IMR-90 (cell line): Measurements from ENCODE around the gene ATG12. TPM values are rescaled to one million over a fixed set of nuclear protein-coding genes. Genes with fewer than 3 reads are reported as not detected.

Source experiments
- ATAC-seq: fragments of 200-7000 bp; cut with Tn5 transposase; 2 replicates; pipeline ENCODE4 v1.9.1; 2020; ENCODE audit warnings: low read depth, mild to moderate bottlenecking, moderate library complexity
- BruUV-seq: library from RNA; stranded (reverse); fragments of 400-500 nt; replicated peaks from 2 replicates; lab custom pipeline; 2021; lab: Mats Ljungman, UMichigan
- CTCF ChIA-PET: fragments of 300-600 bp; formaldehyde crosslinking; extraction: SDS; loops from one replicate; lab custom pipeline; 2021; ENCODE audit warnings: antibody characterized with exemption; lab: Yijun Ruan, JAX
- POLR2A ChIA-PET: fragments of 300-600 bp; sonication (Branson Sonifier 250); formaldehyde crosslinking; loops from one replicate; lab custom pipeline; 2022; ENCODE audit warnings: antibody characterized with exemption; ENCODE audit not compliant: unreplicated experiment; lab: Charles Lee
- DNase-seq: peaks from one replicate; pipeline ENCODE4 v3.0.0; 2013
- H2AFZ ChIP-seq: replicated peaks from 2 replicates; pipeline ENCODE3; 2013; ENCODE audit warnings: low read length, mild to moderate bottlenecking; ENCODE audit not compliant: poor library complexity
- H2AK5ac ChIP-seq: 2 replicates; pipeline ENCODE4 v1.6.1; 2013; ENCODE audit warnings: low read depth, low read length, inconsistent platforms
- H2AK9ac ChIP-seq: replicated peaks from 2 replicates; pipeline ENCODE3; 2013; ENCODE audit warnings: mild to moderate bottlenecking, low read depth, low read length, moderate library complexity; ENCODE audit not compliant: poor library complexity
- H2BK120ac ChIP-seq: 2 replicates; pipeline ENCODE4 v1.6.1; 2013; ENCODE audit warnings: low read depth, low read length, inconsistent platforms
- H2BK15ac ChIP-seq: 3 replicates; pipeline ENCODE4 v1.6.1; 2013; ENCODE audit warnings: low read depth, low read length, inconsistent platforms
- H2BK20ac ChIP-seq: 2 replicates; pipeline ENCODE4 v1.6.1; 2013; ENCODE audit warnings: low read depth, mild to moderate bottlenecking, inconsistent platforms, low read length, moderate library complexity
- H2BK5ac ChIP-seq: 2 replicates; pipeline ENCODE4 v1.6.1; 2013; ENCODE audit warnings: mild to moderate bottlenecking, low read depth, low read length, inconsistent platforms; ENCODE audit not compliant: poor library complexity, severe bottlenecking
- H3K14ac ChIP-seq: replicated peaks from 2 replicates; pipeline ENCODE4 v1.6.1; 2013; ENCODE audit warnings: low read depth, low read length, inconsistent platforms
- H3K18ac ChIP-seq: 2 replicates; pipeline ENCODE4 v1.6.1; 2013; ENCODE audit warnings: low read depth, low read length, control low read depth
- H3K23ac ChIP-seq: 2 replicates; pipeline ENCODE4 v1.6.1; 2013; ENCODE audit warnings: low read depth, low read length, inconsistent platforms
- H3K27ac ChIP-seq: 2 replicates; pipeline ENCODE4 v1.5.1; 2013; ENCODE audit warnings: mild to moderate bottlenecking, control low read depth, low read length; ENCODE audit not compliant: insufficient read depth
- H3K27me3 ChIP-seq: 2 replicates; pipeline ENCODE4 v1.6.1; 2013; ENCODE audit warnings: low read length; ENCODE audit not compliant: control insufficient read depth, insufficient read depth
- H3K36me3 ChIP-seq: 2 replicates; pipeline ENCODE4 v1.6.1; 2013; ENCODE audit warnings: low read length, mixed read lengths; ENCODE audit not compliant: control insufficient read depth, insufficient read depth
- H3K4ac ChIP-seq: 2 replicates; pipeline ENCODE4 v1.6.1; 2013; ENCODE audit warnings: low read depth, low read length, inconsistent platforms
- H3K4me1 ChIP-seq: 2 replicates; pipeline ENCODE4 v1.6.1; 2013; ENCODE audit warnings: low read length, mixed read lengths; ENCODE audit not compliant: control insufficient read depth, insufficient read depth
- H3K4me2 ChIP-seq: 2 replicates; pipeline ENCODE4 v1.6.1; 2013; ENCODE audit warnings: low read depth, mild to moderate bottlenecking, control low read depth, low read length, moderate library complexity
- H3K4me3 ChIP-seq: 2 replicates; pipeline ENCODE4 v1.5.1; 2013; ENCODE audit warnings: low read depth, mild to moderate bottlenecking, control low read depth, low read length, moderate library complexity; ENCODE audit not compliant: insufficient read depth
- H3K56ac ChIP-seq: 2 replicates; pipeline ENCODE4 v1.6.1; 2013; ENCODE audit warnings: low read length, inconsistent platforms; ENCODE audit not compliant: insufficient read depth; ENCODE audit errors: extremely low read depth
- H3K79me1 ChIP-seq, 2 experiments: 2 replicates each; pipeline ENCODE4 v1.6.1; 2013; ENCODE audit warnings: low read length in 2 of 2, inconsistent platforms in 1 of 2, low read depth in 1 of 2
- H3K9ac ChIP-seq: 2 replicates; pipeline ENCODE4 v1.6.1; 2013; ENCODE audit warnings: low read depth, low read length, control low read depth
- H3K9me1 ChIP-seq: 2 replicates; pipeline ENCODE4 v1.6.1; 2013; ENCODE audit warnings: low read length, inconsistent platforms; ENCODE audit not compliant: insufficient read depth
- H3K9me3 ChIP-seq: 2 replicates; pipeline ENCODE4 v1.6.1; 2013; ENCODE audit warnings: low read length; ENCODE audit not compliant: control insufficient read depth, insufficient read depth
- H4K20me1 ChIP-seq: 2 replicates; pipeline ENCODE4 v1.6.1; 2013; ENCODE audit warnings: low read length, inconsistent platforms; ENCODE audit not compliant: insufficient read depth
- H4K5ac ChIP-seq: 2 replicates; pipeline ENCODE4 v1.6.1; 2013; ENCODE audit warnings: mild to moderate bottlenecking, low read depth, low read length, control low read depth
- H4K8ac ChIP-seq, 2 experiments: 2 replicates each; pipeline ENCODE4 v1.6.1; 2013; ENCODE audit warnings: low read depth in 2 of 2, low read length in 2 of 2, control low read depth in 1 of 2, inconsistent platforms in 1 of 2
- H4K91ac ChIP-seq: 2 replicates; pipeline ENCODE4 v1.6.1; 2013; ENCODE audit warnings: low read depth, low read length, inconsistent platforms; ENCODE audit not compliant: insufficient read depth
- BHLHE40 ChIP-seq: fragments of 150-350 bp; IDR thresholded peaks from 2 replicates; pipeline ENCODE4 v1.6.1; 2016; ENCODE audit warnings: mild to moderate bottlenecking, low read depth, low read length
- CEBPB ChIP-seq: IDR thresholded peaks from 2 replicates; pipeline ENCODE4 v1.6.1; 2012; ENCODE audit warnings: low read depth, low read length, improper control_type of control experiment
- CHD1 ChIP-seq: IDR thresholded peaks from 2 replicates; pipeline ENCODE4 v1.6.1; 2012; ENCODE audit warnings: low read depth, low read length, improper control_type of control experiment
- FOS ChIP-seq: fragments of 150-350 bp; IDR thresholded peaks from 2 replicates; pipeline ENCODE4 v1.6.1; 2016; ENCODE audit warnings: low read depth, low read length
- MAFK ChIP-seq: IDR thresholded peaks from 2 replicates; pipeline ENCODE4 v1.6.1; 2012; ENCODE audit warnings: low read depth, low read length, improper control_type of control experiment
- MAZ ChIP-seq: IDR thresholded peaks from 2 replicates; pipeline ENCODE4 v1.6.1; 2012; ENCODE audit warnings: low read depth, mild to moderate bottlenecking, low read length, improper control_type of control experiment, moderate library complexity, borderline replicate concordance
- MXI1 ChIP-seq: IDR thresholded peaks from 2 replicates; pipeline ENCODE4 v1.6.1; 2012; ENCODE audit warnings: low read depth, mild to moderate bottlenecking, low read length, moderate library complexity, borderline replicate concordance
- NFE2L2 ChIP-seq: fragments of 150-350 bp; IDR thresholded peaks from 2 replicates; pipeline ENCODE4 v1.6.1; 2016; ENCODE audit warnings: low read depth, mild to moderate bottlenecking, low read length
- POLR2A ChIP-seq: IDR thresholded peaks from 2 replicates; pipeline ENCODE4 v1.6.1; 2012; ENCODE audit warnings: mild to moderate bottlenecking, low read depth, low read length
- RAD21 ChIP-seq: IDR thresholded peaks from 2 replicates; pipeline ENCODE4 v1.6.1; 2012; ENCODE audit warnings: low read length, improper control_type of control experiment
- RCOR1 ChIP-seq: IDR thresholded peaks from 2 replicates; pipeline ENCODE4 v1.6.1; 2012; ENCODE audit warnings: mild to moderate bottlenecking, low read length, improper control_type of control experiment; ENCODE audit not compliant: insufficient replicate concordance
- RFX5 ChIP-seq: IDR thresholded peaks from 2 replicates; pipeline ENCODE4 v1.8.0; 2012; ENCODE audit warnings: low read depth, mild to moderate bottlenecking, low read length, moderate library complexity
- SMC3 ChIP-seq: fragments of 150-350 bp; IDR thresholded peaks from 2 replicates; pipeline ENCODE4 v1.6.1; 2016; ENCODE audit warnings: low read depth, mild to moderate bottlenecking, antibody characterized with exemption, low read length, moderate library complexity
- WGBS, 2 experiments: methylation state at CpG; one replicate each; pipeline versions ENCODE4 v1.1.5 to v1.1.7; 2013; ENCODE audit warnings: missing lambda C conversion rate in 2 of 2; ENCODE audit not compliant: insufficient read length in 1 of 2; ENCODE audit errors: extremely low coverage in 2 of 2; 5-methylcytosine and 5-hydroxymethylcytosine counted together
- dilution Hi-C: fragments of 300-500 bp; cut with HindIII; formaldehyde crosslinking; loops from one replicate; pipeline ENCODE4 v1.14.3; 2018; ENCODE audit warnings: low sequenced_read_pairs; ENCODE audit not compliant: unreplicated experiment
- in situ Hi-C: fragments of 300-500 bp; cut with MboI; formaldehyde crosslinking; loops from 3 replicates; pipeline ENCODE4 v1.14.3; 2019; ENCODE audit warnings: low sequenced_read_pairs, inconsistent platforms, mixed read lengths
- intact Hi-C: fragments of 100-400 bp; cut with micrococcal nuclease; formaldehyde crosslinking; loops from 2 replicates; pipeline ENCODE4 v1.10.0; 2022
- polyA plus RNA-seq, 3 experiments: library from polyadenylated mRNA; depleted of rRNA; stranded (reverse); fragments of >200 nt; gene quantifications; 2 replicates each; pipeline ENCODE4 v1.2.3, GENCODE V29; 2012; ENCODE audit warnings: low replicate concordance in 1 of 3
- total RNA-seq: library from RNA; depleted of rRNA; stranded (reverse); fragments of >200 nt; gene quantifications from 2 replicates; pipeline ENCODE4 v1.2.3, GENCODE V29; 2012
- TF ChIP-seq, protein P1 (sequence below): fragments of 150-350 bp; IDR thresholded peaks from 2 replicates; pipeline ENCODE4 v1.6.1; 2016; ENCODE audit warnings: low read depth, mild to moderate bottlenecking, low read length, moderate library complexity, borderline replicate concordance
- TF ChIP-seq, protein P2 (sequence below): conservative IDR thresholded peaks from 2 replicates; pipeline ENCODE4 v1.5.1; 2012; ENCODE audit warnings: mild to moderate bottlenecking, low read depth, low read length, improper control_type of control experiment
- TF ChIP-seq, protein P3 (sequence below): fragments of 150-350 bp; IDR thresholded peaks from 2 replicates; pipeline ENCODE4 v1.6.1; 2017; ENCODE audit warnings: mild to moderate bottlenecking, antibody characterized with exemption, low read length, low read depth

The ATG12 gene
- total and polyA plus RNA-seq, 2 of the 4 experiments (the other 2 are of a cell fraction): 68.0 to 95.7 TPM

DNA sequence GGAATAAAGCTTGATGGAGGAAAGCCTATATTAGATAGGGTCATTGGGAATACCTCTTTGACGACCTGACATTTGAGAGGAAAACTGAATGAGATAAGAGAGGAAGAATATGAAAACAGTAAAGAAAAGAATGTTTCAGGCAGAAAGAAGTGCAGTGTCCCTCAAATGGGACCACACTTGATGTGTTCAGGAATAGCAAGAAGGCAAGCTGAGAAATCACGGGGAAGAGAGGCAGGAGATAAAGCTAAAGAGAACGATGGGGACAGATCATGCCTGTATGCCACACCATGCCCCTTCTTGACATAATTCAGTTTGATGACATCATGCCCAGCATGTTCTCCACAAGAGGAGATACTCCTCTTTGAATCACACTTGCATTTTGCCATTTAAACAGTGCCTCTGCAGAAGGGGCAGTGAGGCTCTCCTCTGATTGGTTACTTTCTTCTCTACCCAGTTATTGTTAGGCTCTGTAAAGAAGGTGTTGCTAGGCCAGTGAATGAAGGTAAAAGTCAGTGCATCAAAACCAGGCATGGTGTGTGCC is 8.0 kb upstream of the ATG12 start:
- H3K56ac ChIP-seq: no peak overlapping the region
- H4K8ac ChIP-seq: no peak overlapping the region
- H3K9ac ChIP-seq: no peak overlapping the region
- intact Hi-C loops (no loop called here), in situ Hi-C loops (loop anchor here (25.0 kb wide), 1 partner anchor 562 kb away; the partner anchor contains the start of gene CCDC112), dilution Hi-C loops (no loop called here)
- H2BK5ac ChIP-seq: no peak overlapping the region
- peaks cover 25 to 54% of the 10 kb centered on the region in 2 experiments for H3K79me1 ChIP-seq
- peaks cover 5% of the 10 kb centered on the region; the same call in 1 of the 2 replicates for H3K4me1 ChIP-seq
- WGBS, 2 experiments: 88% methylated on average over 3 of the region's 3 CpGs; no CpG with 5 or more reads in 1 of the 2 experiments
- H3K27ac ChIP-seq: no peak overlapping the region
- peaks cover 48% of the 10 kb centered on the region for H4K20me1 ChIP-seq
- H2AK5ac ChIP-seq: no peak overlapping the region
- no peak overlapping the region for H2BK120ac ChIP-seq
- no TSS peak for BruUV-seq
- DNase-seq (no peak), ATAC-seq (no peak)
- no peaks in the 10 kb centered on the region for H3K27me3 ChIP-seq
- ChIA-PET POLR2A (no interaction called here), CTCF (no interaction called here)
- H3K4me2 ChIP-seq: no peak overlapping the region
- H2BK20ac ChIP-seq: no peak overlapping the region
- no peak overlapping the region for H3K4ac ChIP-seq
- no peaks in the 10 kb centered on the region for H3K36me3 ChIP-seq
- H2AFZ ChIP-seq: no peak overlapping the region
- H2BK15ac ChIP-seq: no peak overlapping the region
- H2AK9ac ChIP-seq: no peak overlapping the region
- TF ChIP-seq RCOR1 (no peak), FOS (no peak), MAFK (no peak), SMC3 (no peak), RFX5 (no peak), RAD21 (no peak), MXI1 (no peak), NFE2L2 (no peak), BHLHE40 (no peak), POLR2A (no peak), MAZ (no peak), CEBPB (no peak), CHD1 (no peak)
- TF ChIP-seq, protein P1, sequence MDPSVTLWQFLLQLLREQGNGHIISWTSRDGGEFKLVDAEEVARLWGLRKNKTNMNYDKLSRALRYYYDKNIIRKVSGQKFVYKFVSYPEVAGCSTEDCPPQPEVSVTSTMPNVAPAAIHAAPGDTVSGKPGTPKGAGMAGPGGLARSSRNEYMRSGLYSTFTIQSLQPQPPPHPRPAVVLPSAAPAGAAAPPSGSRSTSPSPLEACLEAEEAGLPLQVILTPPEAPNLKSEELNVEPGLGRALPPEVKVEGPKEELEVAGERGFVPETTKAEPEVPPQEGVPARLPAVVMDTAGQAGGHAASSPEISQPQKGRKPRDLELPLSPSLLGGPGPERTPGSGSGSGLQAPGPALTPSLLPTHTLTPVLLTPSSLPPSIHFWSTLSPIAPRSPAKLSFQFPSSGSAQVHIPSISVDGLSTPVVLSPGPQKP: no peak
- TF ChIP-seq, protein P2, sequence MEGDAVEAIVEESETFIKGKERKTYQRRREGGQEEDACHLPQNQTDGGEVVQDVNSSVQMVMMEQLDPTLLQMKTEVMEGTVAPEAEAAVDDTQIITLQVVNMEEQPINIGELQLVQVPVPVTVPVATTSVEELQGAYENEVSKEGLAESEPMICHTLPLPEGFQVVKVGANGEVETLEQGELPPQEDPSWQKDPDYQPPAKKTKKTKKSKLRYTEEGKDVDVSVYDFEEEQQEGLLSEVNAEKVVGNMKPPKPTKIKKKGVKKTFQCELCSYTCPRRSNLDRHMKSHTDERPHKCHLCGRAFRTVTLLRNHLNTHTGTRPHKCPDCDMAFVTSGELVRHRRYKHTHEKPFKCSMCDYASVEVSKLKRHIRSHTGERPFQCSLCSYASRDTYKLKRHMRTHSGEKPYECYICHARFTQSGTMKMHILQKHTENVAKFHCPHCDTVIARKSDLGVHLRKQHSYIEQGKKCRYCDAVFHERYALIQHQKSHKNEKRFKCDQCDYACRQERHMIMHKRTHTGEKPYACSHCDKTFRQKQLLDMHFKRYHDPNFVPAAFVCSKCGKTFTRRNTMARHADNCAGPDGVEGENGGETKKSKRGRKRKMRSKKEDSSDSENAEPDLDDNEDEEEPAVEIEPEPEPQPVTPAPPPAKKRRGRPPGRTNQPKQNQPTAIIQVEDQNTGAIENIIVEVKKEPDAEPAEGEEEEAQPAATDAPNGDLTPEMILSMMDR: no peak
- TF ChIP-seq, protein P3, sequence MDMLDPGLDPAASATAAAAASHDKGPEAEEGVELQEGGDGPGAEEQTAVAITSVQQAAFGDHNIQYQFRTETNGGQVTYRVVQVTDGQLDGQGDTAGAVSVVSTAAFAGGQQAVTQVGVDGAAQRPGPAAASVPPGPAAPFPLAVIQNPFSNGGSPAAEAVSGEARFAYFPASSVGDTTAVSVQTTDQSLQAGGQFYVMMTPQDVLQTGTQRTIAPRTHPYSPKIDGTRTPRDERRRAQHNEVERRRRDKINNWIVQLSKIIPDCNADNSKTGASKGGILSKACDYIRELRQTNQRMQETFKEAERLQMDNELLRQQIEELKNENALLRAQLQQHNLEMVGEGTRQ: no peak
- peaks cover 5% of the 10 kb centered on the region; the same call in 1 of the 2 replicates for H3K9me1 ChIP-seq
- no peak overlapping the region for H4K91ac ChIP-seq
- no peak overlapping the region for H3K18ac ChIP-seq
- no peaks in the 10 kb centered on the region for H3K9me3 ChIP-seq
- H3K23ac ChIP-seq: no peak overlapping the region
- no peak overlapping the region for H3K4me3 ChIP-seq
- no peak overlapping the region for H4K5ac ChIP-seq
- H3K14ac ChIP-seq: no peak overlapping the region; the same call in 1 of the 2 replicates
